Epithelial cell of prostate (primary cell): Measurements from ENCODE around the gene DNMT3L.
"Not testable (repeated sequence)": the region's sequence is repeated elsewhere in the genome, so short reads cannot be mapped to it uniquely, and the experiment has no call there.

Experiments used
- DNase-seq: peaks from one replicate; pipeline ENCODE4 v3.0.0-alpha.2; 2011; ENCODE audit warnings: low read depth, low spot score
- H3K27ac ChIP-seq: fragments of 450-650 bp; 2 replicates; pipeline ENCODE4 v1.5.1; 2017; ENCODE audit warnings: mild to moderate bottlenecking

The DNMT3L gene

GRCh38 chr21:44202590-44203299 is 59.0 kb downstream of the DNMT3L start:
- DNase-seq: not testable (repeated sequence)

GRCh38 chr21:44199997-44200396 is 61.7 kb downstream of the DNMT3L start:
- H3K27ac ChIP-seq, DNase-seq: not testable (repeated sequence)

More at GRCh38 chr21:44202590-44203299, 59.0 kb downstream of the DNMT3L start:
- not testable (repeated sequence) for H3K27ac ChIP-seq

GRCh38 chr21:44199448-44199847 is 62.2 kb downstream of the DNMT3L start:
- H3K27ac ChIP-seq: no peak overlapping the region
- no peak for DNase-seq

- not testable (repeated sequence) for DNase-seq, H3K27ac ChIP-seq
Observed at GRCh38 chr21:44197156-44197516, 64.6 kb downstream of the DNMT3L start.
